DMS53 treated with DMSO at 0.1 percent for 48 hours (cell line): ENCODE results near the gene LIN7C.
"Not testable (repeated sequence)": the region's sequence is repeated elsewhere in the genome, so short reads cannot be mapped to it uniquely, and the experiment has no call there.

ENCODE experiments used
- DNase-seq: peaks from one replicate; lab custom pipeline; 2025; ENCODE audit not compliant: unreplicated experiment; lab: John Stamatoyannopoulos, UW

LIN7C gene

DNA sequence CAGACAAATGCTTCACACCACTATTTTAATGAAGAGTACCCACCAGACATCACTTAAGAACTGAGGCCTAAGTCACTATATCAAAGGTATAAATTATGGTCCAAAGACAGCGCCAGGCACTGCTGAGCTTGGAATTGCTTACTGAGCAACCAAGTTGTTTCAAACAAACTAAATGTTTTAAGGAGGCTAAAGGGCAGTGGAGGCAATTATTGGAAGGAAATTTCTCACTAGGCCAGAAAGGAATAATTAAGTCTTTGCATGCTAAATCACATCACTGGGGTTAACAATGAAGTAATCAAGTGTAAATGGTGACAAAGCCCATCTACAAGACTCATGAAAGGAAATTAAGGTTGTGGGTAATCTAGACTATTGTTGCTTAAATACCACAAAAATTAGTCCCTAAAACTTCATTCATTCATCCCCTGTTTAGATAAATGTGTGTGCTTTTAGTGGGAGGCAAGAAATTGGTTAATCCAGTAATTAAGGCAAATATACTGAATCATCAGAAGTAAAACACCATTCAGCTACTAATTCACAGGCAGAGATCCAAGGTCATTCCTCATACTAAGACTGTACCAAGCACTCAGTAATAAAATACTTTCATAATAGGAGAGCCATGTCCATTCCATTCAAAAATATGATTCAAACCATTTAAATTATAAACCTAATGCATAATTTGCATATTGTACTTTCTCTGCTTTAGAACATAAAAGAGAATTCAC lies 55.2 kb downstream of the LIN7C start:
- no peak for DNase-seq

DNA sequence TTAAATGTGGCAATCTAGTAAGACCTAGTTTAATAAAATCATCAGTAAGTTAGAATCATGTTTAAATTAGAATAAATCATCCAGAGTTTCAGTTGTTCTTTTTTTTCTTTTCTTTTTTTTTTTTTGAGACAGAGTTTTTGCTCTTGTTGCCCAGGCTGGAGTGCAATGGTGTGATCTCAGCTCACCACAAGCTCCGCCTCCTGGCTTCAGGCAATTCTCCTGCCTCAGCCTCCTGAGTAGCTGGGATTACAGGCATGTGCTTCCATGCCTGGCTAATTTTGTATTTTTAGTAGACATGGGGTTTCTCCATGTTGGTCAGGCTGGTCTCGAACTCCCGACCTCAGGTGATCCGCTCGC lies 58.4 kb downstream of the LIN7C start:
- DNase-seq, result not testable (repeated sequence)

GRCh38 chr11:27447288-27448183 lies 59.0 kb downstream of the LIN7C start:
- no peak for DNase-seq

DNA sequence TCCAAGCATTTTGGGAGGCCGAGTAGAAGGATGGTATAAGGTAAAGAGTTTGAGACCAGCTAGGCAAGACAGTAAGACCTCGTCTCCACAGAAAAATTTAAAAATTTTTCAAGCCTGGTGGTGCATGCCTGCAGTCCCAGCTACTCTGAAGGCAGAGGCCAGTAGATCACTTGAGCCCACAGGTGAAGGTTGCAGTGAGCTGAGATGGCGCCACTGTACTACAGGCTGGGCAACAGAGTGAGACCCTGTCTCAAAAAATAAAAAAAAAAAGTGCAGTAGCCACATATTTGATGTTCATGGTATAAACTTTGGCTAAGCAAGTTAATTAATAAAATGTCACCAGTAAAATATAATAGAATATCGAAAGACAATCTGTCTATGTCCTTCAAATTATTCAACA lies 60.9 kb downstream of the LIN7C start:
- DNase-seq, result no peak

GRCh38 chr11:27444801-27445215 lies 61.8 kb downstream of the LIN7C start:
- no peak for DNase-seq
